ENCODE results near the gene PMIS2. TPM values are rescaled to one million over a fixed set of nuclear protein-coding genes. Genes with fewer than 3 reads are reported as not detected.
"Not testable (repeated sequence)": the region's sequence is repeated elsewhere in the genome, so short reads cannot be mapped to it uniquely, and the experiment has no call there.

PMIS2 gene
- total and polyA plus RNA-seq, 5 donors from 2014 or later, result not detected

- H3K9me3 Mint-ChIP-seq, result peaks cover 0 to 35% (median 15%) of the 10 kb centered on the region in 7 donors
- Histone ChIP-seq H3K36me3 (ENCODE audit: control insufficient read depth, insufficient read depth, low read length) (no peaks in the 10 kb centered on the region), H3K27ac (ENCODE audit: insufficient read depth, low read length, poor library complexity, severe bottlenecking) (no peak overlapping the region), H3K9me3 (ENCODE audit: control insufficient read depth in 2 of 2, low read length in 2 of 2) (peaks cover 20 to 27% of the 10 kb centered on the region in 2 experiments), H3K27me3 (ENCODE audit: control insufficient read depth, insufficient read depth, low read length) (no peaks in the 10 kb centered on the region), H3K4me1 (ENCODE audit: control insufficient read depth, insufficient read depth, low read length, poor library complexity, severe bottlenecking) (no peaks in the 10 kb centered on the region), H3K4me3 (ENCODE audit: low read depth, low read length) (no peak overlapping the region)
- no peak overlapping the region for H3K4me3 Mint-ChIP-seq
- H3K36me3 Mint-ChIP-seq, result no peaks in the 10 kb centered on the region
- no peak overlapping the region for H3K27ac Mint-ChIP-seq
- DNase-seq (no peak), ATAC-seq (ENCODE audit: low read depth in 2 of 2) (no peak)
- no peaks in the 10 kb centered on the region for H3K4me1 Mint-ChIP-seq
- H3K27me3 Mint-ChIP-seq, result peaks cover 6% of the 10 kb centered on the region
Observed at GRCh38 chr19:35577918-35578317, 8.1 kb upstream of the PMIS2 start.

- no peak overlapping the region for H3K27ac ChIP-seq (ENCODE audit: insufficient read depth, low read length, poor library complexity, severe bottlenecking)
- no peak overlapping the region for H3K4me3 Mint-ChIP-seq
- H3K4me1 Mint-ChIP-seq, result no peaks in the 10 kb centered on the region
- no peak for ATAC-seq (ENCODE audit: low read depth in 2 of 2)
- H3K27me3 ChIP-seq (ENCODE audit: control insufficient read depth, insufficient read depth, low read length), result no peaks in the 10 kb centered on the region
- H3K9me3 ChIP-seq (ENCODE audit: control insufficient read depth in 2 of 2, low read length in 2 of 2), result peaks cover 20 to 27% of the 10 kb centered on the region in 2 experiments
- no peaks in the 10 kb centered on the region for H3K36me3 Mint-ChIP-seq
- DNase-seq, result no peak
- no peaks in the 10 kb centered on the region for H3K36me3 ChIP-seq (ENCODE audit: control insufficient read depth, insufficient read depth, low read length)
- peaks cover 4% of the 10 kb centered on the region for H3K27me3 Mint-ChIP-seq
- no peaks in the 10 kb centered on the region for H3K4me1 ChIP-seq (ENCODE audit: control insufficient read depth, insufficient read depth, low read length, poor library complexity, severe bottlenecking)
- H3K9me3 Mint-ChIP-seq, result peaks cover 0 to 35% (median 15%) of the 10 kb centered on the region in 7 donors
- no peak overlapping the region for H3K4me3 ChIP-seq (ENCODE audit: low read depth, low read length)
- no peak overlapping the region for H3K27ac Mint-ChIP-seq
Observed at GRCh38 chr19:35578707-35579106, 7.3 kb upstream of the PMIS2 start.

DNA sequence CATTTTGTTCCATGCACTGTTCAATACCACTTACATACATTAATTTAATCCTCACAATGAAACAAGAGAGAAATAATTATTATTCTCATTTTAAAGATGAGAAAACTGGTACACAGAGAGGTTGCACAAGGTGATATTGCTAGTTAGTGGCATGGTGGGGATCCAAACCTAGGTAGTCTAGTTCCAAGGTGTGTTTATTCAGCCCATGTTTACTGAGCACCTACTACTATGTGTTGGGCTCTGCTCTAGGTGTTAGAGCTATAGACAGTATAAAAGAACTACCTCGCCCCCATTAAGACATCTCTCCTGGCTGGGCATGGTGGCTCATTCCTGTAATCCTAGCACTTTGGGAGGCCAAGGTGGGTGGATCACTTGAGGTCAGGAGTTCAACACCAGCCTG lies 3.2 kb upstream of the PMIS2 start:
- DNase-seq, result no peak
- H3K27ac Mint-ChIP-seq, result no peak overlapping the region
- Histone ChIP-seq H3K27ac (ENCODE audit: insufficient read depth, low read length, poor library complexity, severe bottlenecking) (no peak overlapping the region), H3K4me1 (ENCODE audit: control insufficient read depth, insufficient read depth, low read length, poor library complexity, severe bottlenecking) (no peaks in the 10 kb centered on the region), H3K36me3 (ENCODE audit: control insufficient read depth, insufficient read depth, low read length) (no peaks in the 10 kb centered on the region), H3K4me3 (ENCODE audit: low read depth, low read length) (no peak overlapping the region), H3K9me3 (ENCODE audit: control insufficient read depth in 2 of 2, low read length in 2 of 2) (peaks cover 2% of the 10 kb centered on the region in 2 experiments), H3K27me3 (ENCODE audit: control insufficient read depth, insufficient read depth, low read length) (peaks cover 4% of the 10 kb centered on the region)
- no peak for ATAC-seq (ENCODE audit: low read depth in 2 of 2)
- no peak overlapping the region for H3K4me3 Mint-ChIP-seq
- peaks cover 12% of the 10 kb centered on the region for H3K27me3 Mint-ChIP-seq
- no peaks in the 10 kb centered on the region for H3K36me3 Mint-ChIP-seq
- peaks cover 0 to 6% (median 2%) of the 10 kb centered on the region in 7 donors for H3K9me3 Mint-ChIP-seq
- no peaks in the 10 kb centered on the region for H3K4me1 Mint-ChIP-seq

GRCh38 chr19:35587321-35587720 lies 1.3 kb downstream of the PMIS2 start:
- no peak overlapping the region for H3K27ac Mint-ChIP-seq
- DNase-seq (no peak), ATAC-seq (ENCODE audit: low read depth in 2 of 2) (no peak)
- peaks cover 0 to 3% (median 0%) of the 10 kb centered on the region in 4 donors for H3K4me1 Mint-ChIP-seq
- no peak overlapping the region for H3K4me3 Mint-ChIP-seq
- H3K27me3 Mint-ChIP-seq, result peaks cover 8% of the 10 kb centered on the region
- Histone ChIP-seq H3K27ac (ENCODE audit: insufficient read depth, low read length, poor library complexity, severe bottlenecking) (no peak overlapping the region), H3K27me3 (ENCODE audit: control insufficient read depth, insufficient read depth, low read length) (peaks cover 4% of the 10 kb centered on the region), H3K4me1 (ENCODE audit: control insufficient read depth, insufficient read depth, low read length, poor library complexity, severe bottlenecking) (no peaks in the 10 kb centered on the region), H3K9me3 (ENCODE audit: control insufficient read depth in 2 of 2, low read length in 2 of 2) (no peaks in the 10 kb centered on the region), H3K36me3 (ENCODE audit: control insufficient read depth, insufficient read depth, low read length) (no peaks in the 10 kb centered on the region), H3K4me3 (ENCODE audit: low read depth, low read length) (no peak overlapping the region)
- H3K36me3 Mint-ChIP-seq, result no peaks in the 10 kb centered on the region
- peaks cover 0 to 5% (median 0%) of the 10 kb centered on the region in 7 donors for H3K9me3 Mint-ChIP-seq

GRCh38 chr19:35590875-35591274 lies 4.9 kb downstream of the PMIS2 start:
- H3K27me3 Mint-ChIP-seq, result peaks cover 8% of the 10 kb centered on the region
- ATAC-seq (ENCODE audit: low read depth in 2 of 2), result no peak
- no peak for DNase-seq
- H3K9me3 ChIP-seq (ENCODE audit: control insufficient read depth in 2 of 2, low read length in 2 of 2), result no peaks in the 10 kb centered on the region
- H3K4me1 Mint-ChIP-seq, result peaks cover 0 to 3% (median 0%) of the 10 kb centered on the region in 4 donors
- H3K27ac Mint-ChIP-seq, result no peak overlapping the region
- H3K4me3 ChIP-seq (ENCODE audit: low read depth, low read length), result no peak overlapping the region
- H3K4me3 Mint-ChIP-seq, result no peak overlapping the region
- H3K36me3 Mint-ChIP-seq, result no peaks in the 10 kb centered on the region
- no peak overlapping the region for H3K27ac ChIP-seq (ENCODE audit: insufficient read depth, low read length, poor library complexity, severe bottlenecking)
- H3K36me3 ChIP-seq (ENCODE audit: control insufficient read depth, insufficient read depth, low read length), result no peaks in the 10 kb centered on the region
- H3K9me3 Mint-ChIP-seq, result peaks cover 0 to 5% (median 0%) of the 10 kb centered on the region in 7 donors
- H3K4me1 ChIP-seq (ENCODE audit: control insufficient read depth, insufficient read depth, low read length, poor library complexity, severe bottlenecking), result no peaks in the 10 kb centered on the region
- no peaks in the 10 kb centered on the region for H3K27me3 ChIP-seq (ENCODE audit: control insufficient read depth, insufficient read depth, low read length)

- H3K27me3 ChIP-seq (ENCODE audit: control insufficient read depth, insufficient read depth, low read length), result no peaks in the 10 kb centered on the region
- no peaks in the 10 kb centered on the region for H3K36me3 Mint-ChIP-seq
- peaks cover 0 to 1% (median 0%) of the 10 kb centered on the region in 7 donors for H3K9me3 Mint-ChIP-seq
- ATAC-seq (ENCODE audit: low read depth in 2 of 2) (no peak), DNase-seq (peak in 2 of 3 donors; percentile 26 to 67)
- no peaks in the 10 kb centered on the region for H3K9me3 ChIP-seq (ENCODE audit: control insufficient read depth in 2 of 2, low read length in 2 of 2)
- H3K4me1 Mint-ChIP-seq, result peaks cover 0 to 3% (median 0%) of the 10 kb centered on the region in 4 donors
- H3K4me3 ChIP-seq (ENCODE audit: low read depth, low read length), result no peak overlapping the region
- no peak overlapping the region for H3K27ac Mint-ChIP-seq
- peaks cover 11% of the 10 kb centered on the region for H3K27me3 Mint-ChIP-seq
- H3K27ac ChIP-seq (ENCODE audit: insufficient read depth, low read length, poor library complexity, severe bottlenecking), result no peak overlapping the region
- H3K4me3 Mint-ChIP-seq, result no peak overlapping the region
- no peaks in the 10 kb centered on the region for H3K4me1 ChIP-seq (ENCODE audit: control insufficient read depth, insufficient read depth, low read length, poor library complexity, severe bottlenecking)
- H3K36me3 ChIP-seq (ENCODE audit: control insufficient read depth, insufficient read depth, low read length), result no peaks in the 10 kb centered on the region
Observed at GRCh38 chr19:35592226-35592625, 6.3 kb downstream of the PMIS2 start.

DNA sequence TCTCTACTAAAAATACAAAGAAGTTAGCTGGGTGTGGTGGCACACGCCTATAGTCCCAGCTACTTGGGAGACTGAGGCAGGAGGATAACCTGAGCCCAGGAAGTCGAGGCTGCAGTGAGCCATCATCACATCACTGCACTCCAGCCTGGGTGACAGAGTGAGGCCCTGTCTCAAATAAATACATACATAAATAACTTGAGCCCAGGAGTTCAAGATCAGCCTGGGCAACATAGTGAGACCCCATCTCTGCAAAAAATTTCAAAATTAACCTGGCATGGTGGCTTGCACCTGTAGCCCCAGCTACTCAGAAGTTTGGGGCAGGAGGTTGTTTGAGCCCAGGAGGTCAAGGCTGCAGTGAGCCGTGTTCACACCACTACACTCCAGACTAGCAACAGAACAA lies 9.1 kb downstream of the PMIS2 start:
- H3K4me3 ChIP-seq (ENCODE audit: low read depth, low read length); DNase-seq; H3K27ac ChIP-seq (ENCODE audit: insufficient read depth, low read length, poor library complexity, severe bottlenecking); H3K9me3 ChIP-seq (ENCODE audit: control insufficient read depth in 2 of 2, low read length in 2 of 2); H3K27me3 ChIP-seq (ENCODE audit: control insufficient read depth, insufficient read depth, low read length); H3K4me3 Mint-ChIP-seq; H3K36me3 Mint-ChIP-seq; H3K4me1 ChIP-seq (ENCODE audit: control insufficient read depth, insufficient read depth, low read length, poor library complexity, severe bottlenecking); H3K36me3 ChIP-seq (ENCODE audit: control insufficient read depth, insufficient read depth, low read length); H3K27ac Mint-ChIP-seq; ATAC-seq (ENCODE audit: low read depth in 2 of 2); H3K9me3 Mint-ChIP-seq; H3K4me1 Mint-ChIP-seq: not testable (repeated sequence)
- H3K27me3 Mint-ChIP-seq, result peaks cover 16% of the 10 kb centered on the region

GRCh38 chr19:35595928-35596327 lies 10.0 kb downstream of the PMIS2 start:
- no peaks in the 10 kb centered on the region for H3K36me3 ChIP-seq (ENCODE audit: control insufficient read depth, insufficient read depth, low read length)
- H3K4me3 ChIP-seq (ENCODE audit: low read depth, low read length), result no peak overlapping the region
- no peaks in the 10 kb centered on the region for H3K27me3 ChIP-seq (ENCODE audit: control insufficient read depth, insufficient read depth, low read length)
- no peaks in the 10 kb centered on the region for H3K9me3 Mint-ChIP-seq
- no peak overlapping the region for H3K27ac Mint-ChIP-seq
- H3K4me1 ChIP-seq (ENCODE audit: control insufficient read depth, insufficient read depth, low read length, poor library complexity, severe bottlenecking), result no peaks in the 10 kb centered on the region
- H3K4me3 Mint-ChIP-seq, result no peak overlapping the region
- no peak overlapping the region for H3K27ac ChIP-seq (ENCODE audit: insufficient read depth, low read length, poor library complexity, severe bottlenecking)
- DNase-seq (no peak), ATAC-seq (ENCODE audit: low read depth in 2 of 2) (no peak)
- H3K27me3 Mint-ChIP-seq, result peaks cover 21% of the 10 kb centered on the region
- peaks cover 0 to 3% (median 0%) of the 10 kb centered on the region in 4 donors for H3K4me1 Mint-ChIP-seq
- no peaks in the 10 kb centered on the region for H3K36me3 Mint-ChIP-seq
- no peaks in the 10 kb centered on the region for H3K9me3 ChIP-seq (ENCODE audit: control insufficient read depth in 2 of 2, low read length in 2 of 2)
